Brain microvascular endothelial cell (primary cell): Measurements from ENCODE around the gene ITGB8.

Experiments
- DNase-seq: peaks from one replicate; pipeline ENCODE4 v3.0.0-alpha.2; 2020
- H3K27ac ChIP-seq: fragments of 250-450 bp; sonication (Bioruptor Pico); 2 replicates; pipeline ENCODE4 v1.5.1; 2020; ENCODE audit warnings: mild to moderate bottlenecking, moderate library complexity
- H3K27me3 ChIP-seq: fragments of 250-450 bp; sonication (Bioruptor Pico); replicated peaks from 2 replicates; pipeline ENCODE4 v1.5.1; 2020; ENCODE audit warnings: mild to moderate bottlenecking
- H3K36me3 ChIP-seq: fragments of 250-450 bp; sonication (Bioruptor Pico); replicated peaks from 2 replicates; pipeline ENCODE4 v1.5.1; 2020; ENCODE audit warnings: mild to moderate bottlenecking
- H3K4me3 ChIP-seq: 2 replicates; pipeline ENCODE4 v1.5.1; 2011; ENCODE audit warnings: low read depth, mild to moderate bottlenecking, control low read depth, low read length, moderate library complexity
- in situ Hi-C: cut with HindIII; loops from 2 replicates; pipeline ENCODE4 v1.10.0; 2017; ENCODE audit warnings: low sequenced_read_pairs, low pct_ligation_motif_present
- TF ChIP-seq, protein P1 (sequence below): IDR thresholded peaks from 2 replicates; pipeline ENCODE4 v1.5.1; 2011; ENCODE audit warnings: low read depth, mild to moderate bottlenecking, moderate library complexity, low read length, control low read depth, inconsistent platforms; ENCODE audit errors: missing control alignments

The ITGB8 gene

DNA sequence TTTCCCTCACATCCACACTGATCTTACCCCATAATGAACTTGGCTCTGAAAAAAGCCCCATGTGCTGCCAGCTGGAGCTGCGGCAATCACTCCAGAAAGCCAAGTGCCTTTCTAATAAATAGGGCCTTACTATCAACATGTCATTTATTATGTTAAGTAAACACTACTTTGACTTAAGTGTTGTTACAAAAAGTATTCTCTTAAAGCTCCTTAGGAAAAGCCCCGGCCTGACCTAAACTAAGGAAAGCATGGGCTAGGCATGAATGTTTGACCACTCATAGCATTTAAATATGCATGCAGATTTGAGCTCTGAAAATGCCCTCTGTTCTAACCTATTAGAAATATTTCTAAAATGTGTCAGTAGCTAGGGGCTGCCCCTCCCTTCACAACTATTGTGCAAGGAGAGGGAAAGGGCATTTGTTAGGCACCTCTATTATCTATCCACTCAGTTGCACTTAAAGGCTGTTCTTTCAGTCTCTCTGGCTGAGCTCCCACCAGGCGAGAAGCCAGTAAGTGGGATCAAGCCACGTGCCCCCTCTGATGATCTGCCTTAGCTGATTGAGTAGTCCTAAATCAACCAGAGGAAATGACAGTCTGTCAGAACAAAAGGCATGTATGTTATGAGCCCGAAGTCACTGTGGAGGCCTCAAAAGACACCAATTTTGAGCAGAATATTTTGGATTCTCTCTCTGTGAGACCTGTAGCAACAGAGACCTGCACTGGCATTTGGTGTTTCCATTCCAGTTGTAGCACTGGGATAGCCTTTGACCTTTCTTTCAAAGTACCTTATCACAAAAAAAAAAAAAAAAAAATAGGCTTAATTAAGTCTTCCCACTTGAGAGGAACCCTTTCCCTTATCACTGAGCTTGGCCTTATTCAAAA is 77.1 kb downstream of the ITGB8 start:
- in situ Hi-C loops = no loop called here
- TF ChIP-seq, protein P1, sequence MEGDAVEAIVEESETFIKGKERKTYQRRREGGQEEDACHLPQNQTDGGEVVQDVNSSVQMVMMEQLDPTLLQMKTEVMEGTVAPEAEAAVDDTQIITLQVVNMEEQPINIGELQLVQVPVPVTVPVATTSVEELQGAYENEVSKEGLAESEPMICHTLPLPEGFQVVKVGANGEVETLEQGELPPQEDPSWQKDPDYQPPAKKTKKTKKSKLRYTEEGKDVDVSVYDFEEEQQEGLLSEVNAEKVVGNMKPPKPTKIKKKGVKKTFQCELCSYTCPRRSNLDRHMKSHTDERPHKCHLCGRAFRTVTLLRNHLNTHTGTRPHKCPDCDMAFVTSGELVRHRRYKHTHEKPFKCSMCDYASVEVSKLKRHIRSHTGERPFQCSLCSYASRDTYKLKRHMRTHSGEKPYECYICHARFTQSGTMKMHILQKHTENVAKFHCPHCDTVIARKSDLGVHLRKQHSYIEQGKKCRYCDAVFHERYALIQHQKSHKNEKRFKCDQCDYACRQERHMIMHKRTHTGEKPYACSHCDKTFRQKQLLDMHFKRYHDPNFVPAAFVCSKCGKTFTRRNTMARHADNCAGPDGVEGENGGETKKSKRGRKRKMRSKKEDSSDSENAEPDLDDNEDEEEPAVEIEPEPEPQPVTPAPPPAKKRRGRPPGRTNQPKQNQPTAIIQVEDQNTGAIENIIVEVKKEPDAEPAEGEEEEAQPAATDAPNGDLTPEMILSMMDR = no peak
- Histone ChIP-seq H3K4me3 (no peak overlapping the region), H3K36me3 (no peaks in the 10 kb centered on the region), H3K27me3 (no peaks in the 10 kb centered on the region), H3K27ac (no peak overlapping the region)
- DNase-seq = peak; percentile 12

GRCh38 chr7:20408467-20408826 is 77.7 kb downstream of the ITGB8 start:
- no peak overlapping the region for H3K4me3 ChIP-seq
- TF ChIP-seq, protein P1 = no peak
- no peaks in the 10 kb centered on the region for H3K27me3 ChIP-seq
- H3K36me3 ChIP-seq = no peaks in the 10 kb centered on the region
- no peak overlapping the region for H3K27ac ChIP-seq
- DNase-seq = no peak
- in situ Hi-C loops = no loop called here

DNA sequence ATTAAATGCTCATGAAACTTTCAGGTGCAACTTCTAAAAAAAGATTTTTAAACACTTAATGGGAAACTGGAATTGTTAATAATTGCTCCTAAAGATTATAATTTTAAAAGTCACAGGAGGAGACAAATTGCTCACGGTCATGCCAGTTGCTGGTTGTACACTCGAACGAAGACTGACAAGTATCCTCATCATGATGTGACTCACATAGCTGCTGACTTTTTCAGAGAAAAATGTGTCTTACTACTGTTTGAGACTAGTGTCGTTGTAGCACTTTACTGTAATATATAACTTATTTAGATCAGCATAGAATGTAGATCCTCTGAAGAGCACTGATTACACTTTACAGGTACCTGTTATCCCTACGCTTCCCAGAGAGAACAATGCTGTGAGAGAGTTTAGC is 79.3 kb downstream of the ITGB8 start:
- TF ChIP-seq, protein P1 = no peak
- in situ Hi-C loops = no loop called here
- Histone ChIP-seq H3K27ac (no peak overlapping the region), H3K4me3 (no peak overlapping the region), H3K27me3 (no peaks in the 10 kb centered on the region), H3K36me3 (no peaks in the 10 kb centered on the region)
- DNase-seq = no peak

GRCh38 chr7:20411372-20411771 is 80.7 kb downstream of the ITGB8 start:
- in situ Hi-C loops = no loop called here

DNA sequence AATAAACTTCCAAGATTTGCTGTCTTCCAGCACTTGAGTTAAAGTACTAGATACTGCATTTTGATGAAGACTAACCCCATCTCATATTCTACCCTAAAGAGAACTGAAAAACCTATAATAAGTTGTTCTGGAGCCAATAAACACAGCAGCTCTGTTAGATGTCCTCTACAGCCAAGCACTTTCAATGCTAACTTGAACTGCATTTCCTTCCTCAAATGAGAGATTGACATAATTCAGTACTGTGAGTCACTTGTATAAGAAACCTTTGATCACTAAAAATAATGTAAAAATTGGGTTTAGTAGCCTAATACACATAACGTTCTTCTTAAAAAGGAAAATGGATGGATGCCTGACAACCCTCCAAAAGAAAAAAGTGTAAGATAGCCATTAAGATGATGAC is 81.3 kb downstream of the ITGB8 start:
- no peaks in the 10 kb centered on the region for H3K36me3 ChIP-seq
- TF ChIP-seq, protein P1 = no peak
- DNase-seq = no peak
- no peak overlapping the region for H3K4me3 ChIP-seq
- in situ Hi-C loops = no loop called here
- no peak overlapping the region for H3K27ac ChIP-seq
- H3K27me3 ChIP-seq = no peaks in the 10 kb centered on the region

More at GRCh38 chr7:20411372-20411771, 80.7 kb downstream of the ITGB8 start:
- no peak for DNase-seq
- Histone ChIP-seq H3K36me3 (no peaks in the 10 kb centered on the region), H3K27ac (no peak overlapping the region), H3K27me3 (no peaks in the 10 kb centered on the region), H3K4me3 (no peak overlapping the region)
- TF ChIP-seq, protein P1 = no peak
